ENCODE data around the gene GNL2.

DNA sequence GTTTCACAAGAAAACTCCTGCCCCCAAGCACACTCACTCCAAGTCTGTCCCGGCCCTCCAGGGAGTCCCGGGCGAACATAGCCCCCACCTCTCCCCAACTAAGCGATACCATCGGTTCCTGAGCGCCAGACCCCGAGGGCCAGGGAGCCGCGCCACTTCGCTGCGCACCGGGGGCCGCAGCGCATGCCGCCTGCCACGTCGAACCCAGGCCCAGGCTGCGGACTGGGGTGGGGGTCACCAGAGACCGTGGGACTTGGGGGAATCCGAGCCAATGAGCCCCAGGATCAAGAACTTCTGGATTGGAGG is 38.2 kb upstream of the GNL2 start:
- no peak for TF ChIP-seq POLR2AphosphoS5 (IDR thresholded peaks at IDR 0.05)
- no peak for TF ChIP-seq CTCF (IDR thresholded peaks at IDR 0.05)

Data from sigmoid colon (tissue), 4 donors.